ENCODE results near the gene NDUFS2. TPM values are rescaled to one million over a fixed set of nuclear protein-coding genes. Genes with fewer than 3 reads are reported as not detected.
A peak's percentile ranks its signal among the peaks of the same experiment; 100 is the strongest.
"Not testable (repeated sequence)": the region's sequence is repeated elsewhere in the genome, so short reads cannot be mapped to it uniquely, and the experiment has no call there.

Gene NDUFS2
- total RNA-seq, 1 donor from 2014 or later: 131 TPM

DNA sequence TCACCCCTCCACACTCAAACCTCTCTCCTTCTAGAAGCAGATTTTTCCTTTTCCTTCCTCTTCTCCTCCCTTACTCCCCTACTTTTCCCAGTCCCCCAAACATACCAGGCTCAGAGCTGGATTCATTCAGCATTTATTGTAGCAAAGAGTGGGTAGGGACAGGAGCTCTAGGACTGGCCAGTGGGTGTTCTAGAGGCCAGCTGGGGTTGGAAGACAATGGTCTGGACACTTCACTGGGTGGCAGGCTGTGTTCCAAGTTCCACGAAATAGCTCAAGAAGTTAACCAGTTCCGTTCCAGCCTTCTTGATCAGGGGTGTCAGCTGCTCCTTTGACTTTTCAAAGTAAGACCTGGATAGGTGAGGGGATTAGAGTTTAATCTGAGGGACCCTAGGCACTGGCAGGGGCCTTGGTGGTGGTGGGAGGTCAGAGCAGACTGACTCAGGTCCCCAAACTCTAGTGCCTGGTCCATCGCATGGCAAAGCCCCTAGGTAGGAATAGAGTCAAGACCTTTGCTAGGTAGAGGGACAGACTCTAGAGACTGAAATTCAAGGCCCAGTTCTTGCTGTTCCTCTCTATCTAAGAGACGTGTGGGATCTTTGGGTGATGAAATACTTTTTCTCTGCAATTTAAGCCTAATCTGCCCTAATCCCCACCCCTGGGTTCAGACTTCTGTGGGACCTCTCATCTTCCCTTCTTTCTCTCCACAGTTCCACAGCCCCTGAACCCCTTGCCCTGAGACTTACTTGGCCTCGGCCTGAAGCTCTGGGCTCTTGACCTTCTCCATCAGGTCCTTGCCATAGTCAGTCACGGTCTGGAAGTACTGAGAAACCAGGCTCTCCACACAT is 20.2 kb downstream of the NDUFS2 start:
- DNase-seq (ENCODE audit: low read depth) (no peak), FAIRE-seq (no peak)
- H3K4me3 ChIP-seq (ENCODE audit: low read depth, low read length): no peak overlapping the region

DNA sequence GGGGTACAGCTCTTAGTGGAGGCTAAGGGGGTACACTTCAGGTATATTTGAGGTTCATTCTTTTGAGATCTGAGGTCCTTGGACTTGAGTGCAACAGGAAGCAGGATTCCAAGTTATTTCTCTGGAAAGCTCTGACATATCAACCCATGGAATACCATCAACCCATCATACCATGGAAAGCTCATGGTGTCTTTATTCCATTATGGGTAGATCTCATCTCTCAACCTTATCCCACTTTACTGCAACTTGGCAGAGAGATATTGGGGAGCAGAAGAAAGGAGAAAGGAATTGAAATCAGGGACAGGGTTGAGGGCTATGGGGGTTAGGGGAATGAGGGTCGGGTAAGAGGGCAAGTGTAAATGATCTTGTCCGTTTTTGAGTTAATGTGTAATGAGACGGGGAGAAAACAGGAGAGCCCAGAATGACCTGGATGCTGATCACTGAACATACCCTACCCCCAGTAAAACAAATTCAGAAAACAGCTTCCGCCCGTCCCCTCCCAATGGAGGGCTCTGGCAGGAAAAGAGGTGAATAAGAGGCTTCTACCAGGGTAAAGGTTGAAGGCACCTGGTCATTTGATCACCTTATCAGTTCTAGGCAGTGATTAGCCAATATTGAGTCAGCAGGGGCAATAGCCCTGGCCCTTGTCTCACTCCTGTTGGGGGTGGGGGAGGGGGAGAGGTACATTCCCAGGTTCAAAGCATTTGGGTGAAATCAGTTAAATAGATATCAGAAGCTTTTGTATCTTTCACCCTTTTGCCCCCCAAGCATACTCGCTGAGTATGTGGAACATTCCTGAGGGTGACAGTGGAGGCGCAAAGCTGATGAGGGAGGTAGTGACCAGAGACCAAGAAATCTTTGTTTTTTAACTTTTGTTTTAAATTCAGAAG is 21.9 kb downstream of the NDUFS2 start:
- no peak overlapping the region for H3K4me3 ChIP-seq (ENCODE audit: low read depth, low read length)
- DNase-seq (ENCODE audit: low read depth): no peak
- no peak for FAIRE-seq
- TF ChIP-seq CTCF (IDR thresholded peaks at IDR 0.05; ENCODE audit: insufficient read depth, low read length, severe bottlenecking): no peak
- H3K27me3 ChIP-seq (ENCODE audit: control insufficient read depth, insufficient read depth, low read length): no peaks in the 10 kb centered on the region
- H3K36me3 ChIP-seq (ENCODE audit: control insufficient read depth, insufficient read depth, low read length): peaks cover 5% of the 10 kb centered on the region

More for the DNA sequence above, 20.2 kb downstream of the NDUFS2 start:
- Histone ChIP-seq H3K27me3 (ENCODE audit: control insufficient read depth, insufficient read depth, low read length) (no peaks in the 10 kb centered on the region), H3K36me3 (ENCODE audit: control insufficient read depth, insufficient read depth, low read length) (no peaks in the 10 kb centered on the region)
- TF ChIP-seq CTCF (IDR thresholded peaks at IDR 0.05; ENCODE audit: insufficient read depth, low read length, severe bottlenecking): no peak

GRCh38 chr1:161224695-161225087 is 22.5 kb downstream of the NDUFS2 start:
- not testable (repeated sequence) for FAIRE-seq; H3K27me3 ChIP-seq (ENCODE audit: control insufficient read depth, insufficient read depth, low read length); DNase-seq (ENCODE audit: low read depth); H3K4me3 ChIP-seq (ENCODE audit: low read depth, low read length)
- H3K36me3 ChIP-seq (ENCODE audit: control insufficient read depth, insufficient read depth, low read length): peaks cover 10% of the 10 kb centered on the region

- TF ChIP-seq CTCF (IDR thresholded peaks at IDR 0.05; ENCODE audit: insufficient read depth, low read length, severe bottlenecking): no peak
- no peak for DNase-seq (ENCODE audit: low read depth)
- FAIRE-seq: no peak
- H3K36me3 ChIP-seq (ENCODE audit: control insufficient read depth, insufficient read depth, low read length): peaks cover 11% of the 10 kb centered on the region
- no peaks in the 10 kb centered on the region for H3K27me3 ChIP-seq (ENCODE audit: control insufficient read depth, insufficient read depth, low read length)
- H3K4me3 ChIP-seq (ENCODE audit: low read depth, low read length): no peak overlapping the region
Measured at GRCh38 chr1:161225178-161225533, 23.0 kb downstream of the NDUFS2 start.

DNA sequence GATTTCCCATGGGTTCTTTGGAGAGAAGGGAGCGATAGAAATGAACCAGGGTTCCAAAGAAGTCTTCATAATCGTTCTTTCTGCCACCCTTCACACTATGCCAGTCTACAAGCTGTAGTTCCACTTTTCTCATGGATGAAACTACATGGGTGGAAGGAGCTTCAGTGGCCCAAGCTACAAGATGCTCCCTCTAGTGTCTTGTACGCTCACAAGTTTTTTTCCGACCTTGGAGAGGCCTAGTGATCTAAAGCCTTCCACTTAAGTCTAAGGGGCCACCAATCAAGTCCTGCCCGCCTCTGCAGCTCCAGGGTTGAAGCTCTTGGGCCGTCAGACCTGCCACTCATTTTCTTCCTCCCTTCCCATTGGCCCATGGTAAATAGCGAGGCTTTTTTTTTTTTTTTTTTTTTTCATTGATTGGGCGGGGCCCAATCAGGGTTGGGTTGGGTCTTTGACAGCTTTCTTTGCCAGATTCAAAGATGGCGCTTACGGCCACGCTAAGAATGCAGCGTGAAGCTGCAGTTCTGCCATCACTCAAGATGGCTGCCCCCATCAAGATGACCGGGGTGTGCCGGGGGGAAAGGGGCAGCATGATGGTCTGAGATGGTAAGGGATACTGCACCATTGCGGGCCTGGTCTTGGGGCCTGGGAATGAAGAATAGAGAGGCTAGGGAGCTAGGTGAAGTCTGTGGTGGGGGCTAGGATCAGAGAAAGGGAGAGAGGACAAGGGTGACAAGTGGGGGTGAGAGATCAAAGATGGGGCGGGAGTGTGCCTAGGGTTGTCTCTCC is 23.6 kb downstream of the NDUFS2 start, which contains the start of gene TOMM40L:
TSS of gene TOMM40L (plus strand) at position 527 of the 786 bp plus-strand sequence. CDS start 430 bp downstream, outside the sequence.
- no peaks in the 10 kb centered on the region for H3K27me3 ChIP-seq (ENCODE audit: control insufficient read depth, insufficient read depth, low read length)
- peak; percentile 56 for TF ChIP-seq CTCF (IDR thresholded peaks at IDR 0.05; ENCODE audit: insufficient read depth, low read length, severe bottlenecking)
- H3K36me3 ChIP-seq (ENCODE audit: control insufficient read depth, insufficient read depth, low read length): peaks cover 11% of the 10 kb centered on the region
- H3K4me3 ChIP-seq (ENCODE audit: low read depth, low read length): peak within 1 kb of the TSS; percentile 66
- DNase-seq (ENCODE audit: low read depth) (peak; percentile 98), FAIRE-seq (no peak)

Data from bronchial epithelial cell (primary cell).